ENCODE data around the gene CNRIP1. TPM values are rescaled to one million over a fixed set of nuclear protein-coding genes. Genes with fewer than 3 reads are reported as not detected.
A peak's percentile ranks its signal among the peaks of the same experiment; 100 is the strongest.

The CNRIP1 gene
- total and polyA plus RNA-seq, 2 donors from 2014 or later: 8.7 to 14.1 TPM

DNA sequence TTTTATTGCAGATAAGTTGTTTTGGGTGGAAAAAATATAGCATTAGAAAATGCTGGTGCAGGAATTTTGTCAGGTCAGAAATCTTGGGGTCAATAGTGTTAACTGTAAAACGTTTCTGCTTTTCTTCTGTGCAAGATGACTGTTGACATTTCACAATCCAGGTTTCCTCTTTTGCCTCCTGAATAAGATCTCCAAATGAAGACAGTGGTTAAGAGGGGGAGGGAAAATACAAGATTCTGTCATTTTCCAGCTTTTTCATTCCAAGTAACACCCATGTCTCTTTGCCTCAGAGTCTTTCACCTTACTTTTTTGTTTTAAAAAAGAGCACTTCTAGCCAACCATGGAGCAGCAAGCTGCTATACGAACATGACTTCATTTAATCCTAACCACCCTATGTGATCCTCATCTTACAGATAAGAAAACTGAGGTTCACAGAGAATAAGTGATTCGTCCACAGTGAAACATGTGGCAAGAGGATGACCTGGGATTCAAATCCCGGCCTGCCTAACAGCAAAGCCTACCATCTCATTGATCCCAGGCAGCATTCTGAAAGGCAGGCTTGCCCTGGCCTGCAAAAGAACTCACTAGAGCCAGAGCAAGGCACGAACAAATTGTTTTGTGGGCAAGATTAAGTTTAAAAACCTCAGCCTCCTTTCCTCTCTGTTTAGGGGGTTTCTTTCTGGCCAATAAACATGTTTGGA, 48.4 kb upstream of the CNRIP1 start:
- TF ChIP-seq, protein P1, sequence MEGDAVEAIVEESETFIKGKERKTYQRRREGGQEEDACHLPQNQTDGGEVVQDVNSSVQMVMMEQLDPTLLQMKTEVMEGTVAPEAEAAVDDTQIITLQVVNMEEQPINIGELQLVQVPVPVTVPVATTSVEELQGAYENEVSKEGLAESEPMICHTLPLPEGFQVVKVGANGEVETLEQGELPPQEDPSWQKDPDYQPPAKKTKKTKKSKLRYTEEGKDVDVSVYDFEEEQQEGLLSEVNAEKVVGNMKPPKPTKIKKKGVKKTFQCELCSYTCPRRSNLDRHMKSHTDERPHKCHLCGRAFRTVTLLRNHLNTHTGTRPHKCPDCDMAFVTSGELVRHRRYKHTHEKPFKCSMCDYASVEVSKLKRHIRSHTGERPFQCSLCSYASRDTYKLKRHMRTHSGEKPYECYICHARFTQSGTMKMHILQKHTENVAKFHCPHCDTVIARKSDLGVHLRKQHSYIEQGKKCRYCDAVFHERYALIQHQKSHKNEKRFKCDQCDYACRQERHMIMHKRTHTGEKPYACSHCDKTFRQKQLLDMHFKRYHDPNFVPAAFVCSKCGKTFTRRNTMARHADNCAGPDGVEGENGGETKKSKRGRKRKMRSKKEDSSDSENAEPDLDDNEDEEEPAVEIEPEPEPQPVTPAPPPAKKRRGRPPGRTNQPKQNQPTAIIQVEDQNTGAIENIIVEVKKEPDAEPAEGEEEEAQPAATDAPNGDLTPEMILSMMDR (IDR thresholded peaks at IDR 0.05; ENCODE audit: borderline replicate concordance, extremely low read depth, insufficient read depth): no peak
- Histone ChIP-seq H3K36me3 (ENCODE audit: control insufficient read depth in 2 of 3, insufficient read depth in 3 of 3, low read length in 3 of 3) (no peaks in the 10 kb centered on the region), H3K27ac (ENCODE audit: low read depth in 2 of 2, low read length in 2 of 2) (no peak overlapping the region), H3K4me1 (ENCODE audit: control insufficient read depth in 2 of 3, insufficient read depth in 2 of 3, low read depth in 1 of 3, low read length in 3 of 3) (peaks cover 0 to 4% (median 0%) of the 10 kb centered on the region in 3 donors), H3K27me3 (ENCODE audit: control insufficient read depth, insufficient read depth, low read length) (no peaks in the 10 kb centered on the region), H3K9me3 (ENCODE audit: control insufficient read depth in 2 of 3, insufficient read depth in 1 of 3, low read length in 3 of 3) (no peaks in the 10 kb centered on the region), H3K9ac (ENCODE audit: low read length in 3 of 3) (no peak overlapping the region), H3K4me3 (ENCODE audit: low read length in 3 of 3) (no peak overlapping the region)
- DNase-seq: no peak
- no peak for FAIRE-seq
- intact Hi-C loops (cut with DNase I): no loop called here

DNA sequence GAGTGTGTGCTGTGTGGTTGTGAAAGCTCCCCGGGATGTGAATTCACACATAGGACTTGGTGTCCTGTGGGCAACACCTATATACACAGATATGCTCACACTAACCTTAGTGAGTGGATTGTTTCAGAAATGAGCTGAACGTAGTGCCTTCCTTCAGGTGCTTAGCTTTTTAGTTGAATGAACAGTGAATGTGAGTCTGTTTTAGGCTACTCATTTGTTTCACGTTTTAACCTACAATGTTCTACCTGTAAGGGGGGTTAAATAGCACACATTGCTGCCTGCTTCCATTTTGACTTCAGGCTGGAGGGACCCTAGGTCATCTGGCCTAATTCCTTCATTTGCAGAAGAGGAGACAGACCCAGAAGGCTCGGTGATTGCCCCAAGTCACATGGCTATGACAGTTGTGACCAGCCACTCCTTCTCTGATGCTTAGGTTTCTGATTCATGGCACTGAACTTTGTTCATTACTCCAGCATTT, 46.4 kb upstream of the CNRIP1 start:
- FAIRE-seq (no peak), DNase-seq (no peak)
- H3K27me3 ChIP-seq (ENCODE audit: control insufficient read depth, insufficient read depth, low read length): no peaks in the 10 kb centered on the region
- TF ChIP-seq, protein P1 (IDR thresholded peaks at IDR 0.05; ENCODE audit: borderline replicate concordance, extremely low read depth, insufficient read depth): no peak
- H3K9ac ChIP-seq (ENCODE audit: low read length in 3 of 3): no peak overlapping the region
- no peak overlapping the region for H3K27ac ChIP-seq (ENCODE audit: low read depth in 2 of 2, low read length in 2 of 2)
- peaks cover 0 to 4% (median 0%) of the 10 kb centered on the region in 3 donors for H3K4me1 ChIP-seq (ENCODE audit: control insufficient read depth in 2 of 3, insufficient read depth in 2 of 3, low read depth in 1 of 3, low read length in 3 of 3)
- H3K9me3 ChIP-seq (ENCODE audit: control insufficient read depth in 2 of 3, insufficient read depth in 1 of 3, low read length in 3 of 3): no peaks in the 10 kb centered on the region
- H3K36me3 ChIP-seq (ENCODE audit: control insufficient read depth in 2 of 3, insufficient read depth in 3 of 3, low read length in 3 of 3): no peaks in the 10 kb centered on the region
- intact Hi-C loops (cut with DNase I): no loop called here
- peak overlapping the region in 1 of 3 donors; percentile 10 for H3K4me3 ChIP-seq (ENCODE audit: low read length in 3 of 3)

DNA sequence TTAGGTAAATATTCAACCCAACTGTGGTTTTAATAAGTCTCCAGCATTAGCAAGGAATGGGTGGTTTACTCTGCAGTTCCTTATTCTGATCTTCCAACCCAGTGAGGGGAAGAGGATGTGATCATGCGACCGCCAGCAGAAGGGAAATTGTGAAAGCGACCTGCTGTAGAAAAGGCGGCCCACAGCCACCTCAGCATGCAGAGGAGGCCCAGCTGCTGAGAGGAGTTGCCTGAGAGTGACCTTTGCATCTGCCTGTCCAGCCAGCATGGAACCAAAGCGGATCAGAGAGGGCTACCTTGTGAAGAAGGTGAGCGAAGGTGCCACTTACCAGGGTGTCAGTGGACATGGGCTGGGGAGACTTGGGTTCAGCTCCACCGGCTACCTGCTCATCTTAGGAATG, 45.3 kb upstream of the CNRIP1 start, which contains the start of gene PLEK:
Gene PLEK (plus strand): TSS at position 196 of the 400 bp plus-strand sequence. CDS start 70 bp downstream, at position 266.
- FAIRE-seq: no peak
- intact Hi-C loops (cut with DNase I): no loop called here
- Histone ChIP-seq H3K9me3 (ENCODE audit: control insufficient read depth in 2 of 3, insufficient read depth in 1 of 3, low read length in 3 of 3) (no peaks in the 10 kb centered on the region), H3K27me3 (ENCODE audit: control insufficient read depth, insufficient read depth, low read length) (no peaks in the 10 kb centered on the region), H3K4me3 (ENCODE audit: low read length in 3 of 3) (peak within 1 kb of the TSS in 1 of 3 donors; percentile 10), H3K27ac (ENCODE audit: low read depth in 2 of 2, low read length in 2 of 2) (no peak within 1 kb of the TSS), H3K4me1 (ENCODE audit: control insufficient read depth in 2 of 3, insufficient read depth in 2 of 3, low read depth in 1 of 3, low read length in 3 of 3) (peaks cover 0 to 4% (median 0%) of the 10 kb centered on the region in 3 donors), H3K36me3 (ENCODE audit: control insufficient read depth in 2 of 3, insufficient read depth in 3 of 3, low read length in 3 of 3) (no peaks in the 10 kb centered on the region), H3K9ac (ENCODE audit: low read length in 3 of 3) (no peak within 1 kb of the TSS)
- peak in 2 of 5 donors; percentile 14 to 66 for DNase-seq
- TF ChIP-seq, protein P1 (IDR thresholded peaks at IDR 0.05; ENCODE audit: borderline replicate concordance, extremely low read depth, insufficient read depth): no peak
